Endothelial cell of umbilical vein (primary cell): ENCODE measurements around the gene CFAP20DC.

Experiments used
- EZH2 ChIP-seq: IDR thresholded peaks from 2 replicates; pipeline ENCODE4 v1.6.1; 2012; ENCODE audit warnings: borderline replicate concordance, low read depth, mild to moderate bottlenecking, moderate library complexity, low read length, inconsistent platforms; ENCODE audit not compliant: severe bottlenecking
- POLR2A ChIP-seq: IDR thresholded peaks from 2 replicates; pipeline ENCODE4 v1.6.1; 2012; ENCODE audit warnings: low read depth, mild to moderate bottlenecking, control low read depth, low read length
- TF ChIP-seq, protein P1 (sequence below), 2 donors: IDR thresholded peaks; 1 replicate in 1 of 2; 2 replicates in 1 of 2; pipeline ENCODE4 v1.5.1; 2011; ENCODE audit warnings: low read length in 2 of 2, mild to moderate bottlenecking in 2 of 2, moderate library complexity in 2 of 2, control low read depth in 1 of 2, inconsistent platforms in 1 of 2, low read depth in 1 of 2; ENCODE audit not compliant: insufficient read depth in 1 of 2; ENCODE audit errors: extremely low read depth in 1 of 2

- TF ChIP-seq EZH2 = no peak
- TF ChIP-seq, protein P1, sequence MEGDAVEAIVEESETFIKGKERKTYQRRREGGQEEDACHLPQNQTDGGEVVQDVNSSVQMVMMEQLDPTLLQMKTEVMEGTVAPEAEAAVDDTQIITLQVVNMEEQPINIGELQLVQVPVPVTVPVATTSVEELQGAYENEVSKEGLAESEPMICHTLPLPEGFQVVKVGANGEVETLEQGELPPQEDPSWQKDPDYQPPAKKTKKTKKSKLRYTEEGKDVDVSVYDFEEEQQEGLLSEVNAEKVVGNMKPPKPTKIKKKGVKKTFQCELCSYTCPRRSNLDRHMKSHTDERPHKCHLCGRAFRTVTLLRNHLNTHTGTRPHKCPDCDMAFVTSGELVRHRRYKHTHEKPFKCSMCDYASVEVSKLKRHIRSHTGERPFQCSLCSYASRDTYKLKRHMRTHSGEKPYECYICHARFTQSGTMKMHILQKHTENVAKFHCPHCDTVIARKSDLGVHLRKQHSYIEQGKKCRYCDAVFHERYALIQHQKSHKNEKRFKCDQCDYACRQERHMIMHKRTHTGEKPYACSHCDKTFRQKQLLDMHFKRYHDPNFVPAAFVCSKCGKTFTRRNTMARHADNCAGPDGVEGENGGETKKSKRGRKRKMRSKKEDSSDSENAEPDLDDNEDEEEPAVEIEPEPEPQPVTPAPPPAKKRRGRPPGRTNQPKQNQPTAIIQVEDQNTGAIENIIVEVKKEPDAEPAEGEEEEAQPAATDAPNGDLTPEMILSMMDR (IDR thresholded peaks at IDR 0.05; ENCODE audit: extremely low read depth in 1 of 2, insufficient read depth in 1 of 2, low read depth in 1 of 2, low read length in 2 of 2) = no peak
- no peak for TF ChIP-seq POLR2A
These were observed 36.2 kb downstream of the CFAP20DC start for GRCh38 chr3:59013611-59014010.
